Fibroblast of the aortic adventitia (primary cell): ENCODE measurements around the gene CR1. TPM values are rescaled to one million over a fixed set of nuclear protein-coding genes. Genes with fewer than 3 reads are reported as not detected.
"Not testable (repeated sequence)": the region's sequence is repeated elsewhere in the genome, so short reads cannot be mapped to it uniquely, and the experiment has no call there.

Source experiments
- DNase-seq: peaks from one replicate; pipeline ENCODE4 v3.0.0-alpha.2; 2010; ENCODE audit warnings: low read depth
- H3K4me3 ChIP-seq: 2 replicates; pipeline ENCODE4 v1.5.1; 2011; ENCODE audit warnings: low read depth, mild to moderate bottlenecking, control low read depth, low read length, moderate library complexity
- total RNA-seq: library from RNA; depleted of rRNA; stranded (reverse); fragments of >200 nt; gene quantifications from 2 replicates; pipeline ENCODE4 v1.2.3, GENCODE V29; 2012; ENCODE audit warnings: low replicate concordance
- TF ChIP-seq, protein P1 (sequence below): IDR thresholded peaks from 2 replicates; pipeline ENCODE4 v1.5.1; 2011; ENCODE audit warnings: mild to moderate bottlenecking, low read length, control low read depth, inconsistent platforms; ENCODE audit not compliant: insufficient read depth

CR1 gene
- total RNA-seq, 1 donor = not detected

DNA sequence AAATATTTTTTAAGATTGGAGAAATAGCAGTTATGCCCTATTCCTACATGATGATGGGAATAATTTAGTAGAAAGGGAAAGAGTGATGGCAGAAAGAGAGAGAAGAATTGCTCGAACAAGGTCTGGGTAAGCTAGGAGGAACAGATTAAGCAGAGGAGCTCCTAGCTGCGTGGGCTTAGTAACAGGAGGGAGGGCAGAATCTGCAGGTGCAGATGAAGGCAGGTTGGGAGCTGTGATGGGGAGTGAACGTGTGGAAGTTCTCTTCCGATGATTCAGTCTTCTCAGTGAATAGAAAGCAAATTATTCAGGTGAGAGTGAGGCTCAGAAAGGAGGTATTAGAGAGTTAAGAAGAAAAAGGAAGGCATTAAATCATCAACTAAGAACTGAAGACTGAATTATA is 8.3 kb upstream of the CR1 start:
- no peak overlapping the region for H3K4me3 ChIP-seq
- DNase-seq = no peak
- TF ChIP-seq, protein P1, sequence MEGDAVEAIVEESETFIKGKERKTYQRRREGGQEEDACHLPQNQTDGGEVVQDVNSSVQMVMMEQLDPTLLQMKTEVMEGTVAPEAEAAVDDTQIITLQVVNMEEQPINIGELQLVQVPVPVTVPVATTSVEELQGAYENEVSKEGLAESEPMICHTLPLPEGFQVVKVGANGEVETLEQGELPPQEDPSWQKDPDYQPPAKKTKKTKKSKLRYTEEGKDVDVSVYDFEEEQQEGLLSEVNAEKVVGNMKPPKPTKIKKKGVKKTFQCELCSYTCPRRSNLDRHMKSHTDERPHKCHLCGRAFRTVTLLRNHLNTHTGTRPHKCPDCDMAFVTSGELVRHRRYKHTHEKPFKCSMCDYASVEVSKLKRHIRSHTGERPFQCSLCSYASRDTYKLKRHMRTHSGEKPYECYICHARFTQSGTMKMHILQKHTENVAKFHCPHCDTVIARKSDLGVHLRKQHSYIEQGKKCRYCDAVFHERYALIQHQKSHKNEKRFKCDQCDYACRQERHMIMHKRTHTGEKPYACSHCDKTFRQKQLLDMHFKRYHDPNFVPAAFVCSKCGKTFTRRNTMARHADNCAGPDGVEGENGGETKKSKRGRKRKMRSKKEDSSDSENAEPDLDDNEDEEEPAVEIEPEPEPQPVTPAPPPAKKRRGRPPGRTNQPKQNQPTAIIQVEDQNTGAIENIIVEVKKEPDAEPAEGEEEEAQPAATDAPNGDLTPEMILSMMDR = no peak

DNA sequence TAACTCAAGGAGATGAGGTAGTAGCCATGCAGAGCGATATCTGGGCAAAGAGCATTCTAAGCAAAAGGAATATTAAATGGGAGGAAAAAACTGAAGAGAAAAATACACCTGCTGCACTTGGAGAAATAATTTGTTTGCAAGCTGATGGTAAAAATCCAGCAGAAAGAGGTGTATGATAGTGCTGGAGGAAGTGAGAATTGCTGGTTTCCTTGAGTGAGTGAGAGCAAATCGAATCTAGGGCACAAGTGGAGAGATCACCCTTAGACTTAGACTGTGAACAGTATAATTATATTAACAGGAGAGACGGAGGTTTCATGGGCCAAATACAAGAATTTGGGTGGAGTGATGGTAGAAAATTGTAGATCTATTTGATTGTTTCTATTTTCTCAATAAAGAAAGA is 2.7 kb upstream of the CR1 start:
- no peak overlapping the region for H3K4me3 ChIP-seq
- TF ChIP-seq, protein P1 = no peak
- no peak for DNase-seq

DNA sequence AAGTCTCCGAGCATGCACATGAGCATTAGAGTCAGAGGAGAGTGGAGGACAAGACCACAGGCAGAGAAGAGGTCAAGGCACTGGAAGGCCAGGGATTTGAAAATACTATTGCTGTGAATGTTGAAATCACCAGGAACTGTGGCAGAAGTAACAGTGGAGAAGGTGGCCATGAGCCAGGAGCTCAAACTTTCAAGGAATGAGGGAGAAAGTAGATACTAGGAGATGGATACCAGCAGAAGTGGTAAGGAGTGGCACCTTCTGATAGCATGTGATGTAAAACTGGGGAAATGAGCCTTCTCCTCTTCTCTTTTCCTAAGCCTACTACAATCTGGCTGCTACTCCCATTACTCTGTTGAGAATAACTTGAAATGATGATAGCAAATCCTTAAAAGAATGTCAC is 1.8 kb upstream of the CR1 start:
- TF ChIP-seq, protein P1 = no peak
- no peak for DNase-seq
- H3K4me3 ChIP-seq = no peak overlapping the region

DNA sequence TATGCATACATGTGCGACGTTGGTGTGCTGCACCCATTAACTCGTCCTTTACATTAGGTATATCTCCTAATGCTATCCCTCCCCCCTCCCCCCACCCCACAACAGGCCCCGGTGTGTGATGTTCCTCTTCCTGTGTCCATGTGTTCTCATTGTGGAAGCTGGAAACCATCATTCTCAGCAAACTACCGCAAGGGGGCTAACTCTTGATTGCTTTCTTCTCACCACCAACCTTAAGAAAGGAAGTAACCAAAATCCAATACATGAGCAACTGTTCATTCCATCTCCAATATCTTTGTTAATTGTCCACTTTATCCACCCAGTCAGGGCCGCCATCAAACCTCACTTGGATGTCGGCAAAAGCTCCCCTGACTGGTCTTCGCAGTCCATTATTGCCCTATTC is 676 bp upstream of the CR1 start:
- not testable (repeated sequence) for H3K4me3 ChIP-seq, DNase-seq

DNA sequence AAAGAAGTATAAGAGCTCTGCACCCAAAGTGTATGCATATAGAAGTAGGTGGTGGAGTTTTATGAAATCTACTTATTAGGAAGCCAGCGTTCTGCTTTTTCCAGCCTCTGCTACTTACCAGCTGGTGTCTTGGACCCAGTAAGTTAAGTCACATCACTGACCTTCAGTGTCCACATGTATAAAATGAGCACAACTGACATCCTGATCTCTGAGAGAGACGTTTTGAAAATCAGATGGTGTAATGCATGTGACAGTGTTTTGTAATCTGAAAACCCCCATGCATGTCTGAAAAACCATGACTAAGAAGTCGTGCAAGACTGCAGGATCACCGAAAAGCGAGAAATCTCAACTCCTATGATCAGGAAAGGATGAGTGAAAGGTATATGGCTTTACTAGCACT is 2.0 kb downstream of the CR1 start:
- DNase-seq = no peak
- H3K4me3 ChIP-seq = no peak overlapping the region
- TF ChIP-seq, protein P1 = no peak

DNA sequence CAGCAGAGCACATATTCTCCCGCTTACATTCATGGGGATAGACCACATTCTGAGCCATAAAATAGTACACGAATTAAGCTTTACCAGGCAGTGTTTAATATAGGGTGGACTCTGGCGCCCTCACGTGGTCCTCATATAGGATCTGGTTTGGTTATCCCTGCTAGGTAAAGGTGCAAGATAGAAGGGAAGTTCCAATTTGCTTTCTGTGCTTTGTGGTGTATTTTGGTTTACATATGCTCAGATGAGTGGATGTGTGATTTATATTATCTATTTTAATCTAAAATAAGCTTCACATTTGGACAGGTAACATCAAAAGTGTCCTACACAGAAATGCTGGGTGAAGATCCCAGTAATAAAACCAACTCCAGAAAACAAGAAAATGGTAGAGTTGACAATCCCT is 3.6 kb downstream of the CR1 start:
- DNase-seq = peak; percentile 70
- H3K4me3 ChIP-seq = no peak overlapping the region
- TF ChIP-seq, protein P1 = peak; percentile 62

DNA sequence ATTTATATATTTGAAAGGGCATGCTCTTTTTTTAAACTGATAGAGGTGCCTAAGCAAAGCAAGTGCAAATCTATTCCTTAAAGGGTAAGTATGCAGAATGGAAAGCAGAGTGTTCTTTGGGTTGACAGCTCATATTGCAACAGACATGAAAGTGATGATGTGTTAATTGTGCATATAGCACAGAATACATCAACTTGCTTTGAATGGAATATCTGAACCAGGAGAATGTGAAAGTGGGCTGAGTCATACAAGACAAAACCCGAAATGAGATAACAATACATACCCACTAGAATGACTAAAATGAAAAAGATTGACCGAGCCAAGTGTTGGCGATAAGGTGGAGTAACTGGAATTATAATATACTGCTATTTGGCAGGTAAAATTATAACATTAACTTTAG is 4.3 kb downstream of the CR1 start:
- no peak for DNase-seq
- TF ChIP-seq, protein P1 = no peak

More for the DNA sequence above, 4.3 kb downstream of the CR1 start:
- no peak overlapping the region for H3K4me3 ChIP-seq
